Esophagus muscularis mucosa (tissue), 3 donors: Measurements from ENCODE around the gene AKTIP.

Experiments used
- CTCF ChIP-seq, 3 experiments: fragments of 200-600 bp in 2 of 3; fragments of 450-650 bp in 1 of 3; sonication (generic) in 2 of 3; IDR thresholded peaks; one replicate each; pipeline ENCODE4 v1.5.1; 2017 to 2019; ENCODE audit warnings: antibody characterized with exemption in 3 of 3, mild to moderate bottlenecking in 2 of 3, moderate library complexity in 1 of 3
- POLR2AphosphoS5 ChIP-seq, 2 donors: sonication (generic); formaldehyde crosslinking; IDR thresholded peaks; one replicate each; pipeline ENCODE4 v1.6.1; 2017; ENCODE audit warnings: antibody characterized with exemption in 2 of 2

- TF ChIP-seq CTCF (IDR thresholded peaks at IDR 0.05) (no peak), POLR2AphosphoS5 (IDR thresholded peaks at IDR 0.05) (no peak)
These were observed 13.3 kb downstream of the AKTIP start for GRCh38 chr16:53489755-53490154.
